HG02973 (cell line): ENCODE results near the gene MAGEA9B.
"Not testable (repeated sequence)": the region's sequence is repeated elsewhere in the genome, so short reads cannot be mapped to it uniquely, and the experiment has no call there.

ENCODE experiments used
- ATAC-seq: cut with Tn5 transposase; IDR thresholded peaks from one replicate; pipeline ENCODE4 v1.9.1; 2021; ENCODE audit warnings: moderate library complexity; ENCODE audit not compliant: unreplicated experiment

Gene MAGEA9B

DNA sequence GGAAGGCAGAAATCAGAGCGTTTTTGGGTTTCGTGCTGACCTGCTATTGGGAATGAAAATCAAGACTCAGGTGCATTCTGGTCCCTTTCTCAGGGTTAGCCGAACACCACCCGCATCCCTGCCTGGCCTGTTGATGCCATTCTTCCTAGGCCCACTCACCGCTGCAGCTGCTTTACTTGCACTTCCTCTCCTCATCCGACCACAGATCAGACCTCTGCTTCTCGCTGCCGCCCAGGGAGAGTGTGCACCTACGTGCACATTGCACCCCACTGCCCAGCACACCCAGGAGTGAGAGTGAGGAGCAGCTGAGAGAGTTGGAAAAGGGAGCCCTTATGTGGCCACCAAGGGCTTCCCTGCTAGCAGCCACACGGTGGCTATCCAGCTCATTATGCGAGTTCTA, 49.8 kb downstream of the MAGEA9B start:
- ATAC-seq = not testable (repeated sequence)

DNA sequence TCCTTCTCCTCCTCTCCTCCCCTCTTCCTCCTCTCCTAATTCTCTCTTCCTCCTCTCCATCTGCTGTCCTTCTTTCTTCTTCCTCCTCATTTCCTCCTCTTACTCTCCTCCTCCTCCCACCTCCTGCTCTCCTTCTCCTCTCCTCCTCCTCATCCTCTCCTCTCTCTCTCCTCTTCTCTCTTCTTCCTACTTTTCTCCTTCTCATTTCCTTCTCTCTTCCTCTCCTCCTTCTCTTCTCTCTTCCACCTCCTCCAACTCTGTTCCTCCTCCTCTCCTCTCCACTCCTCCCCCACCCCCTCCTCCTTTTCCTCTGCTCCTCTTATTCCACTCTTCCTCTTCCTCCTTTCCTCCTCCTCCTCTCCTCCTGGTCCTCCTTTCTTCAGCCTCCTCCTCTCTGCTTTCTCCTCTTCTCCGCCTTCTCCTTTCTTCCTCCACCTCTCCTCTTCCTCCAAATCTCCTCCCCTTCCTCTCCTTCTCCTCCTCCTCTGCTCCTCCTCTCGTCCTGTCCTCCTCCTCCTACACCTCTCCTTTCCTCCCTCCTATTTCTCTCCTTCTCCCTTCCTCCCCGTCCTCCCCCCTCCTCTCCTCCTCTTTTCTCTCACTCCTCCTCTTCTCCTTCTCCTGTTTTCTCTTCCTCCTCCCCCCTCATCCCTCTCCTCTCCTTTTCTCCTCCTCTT, 52.2 kb downstream of the MAGEA9B start:
- ATAC-seq = not testable (repeated sequence)

DNA sequence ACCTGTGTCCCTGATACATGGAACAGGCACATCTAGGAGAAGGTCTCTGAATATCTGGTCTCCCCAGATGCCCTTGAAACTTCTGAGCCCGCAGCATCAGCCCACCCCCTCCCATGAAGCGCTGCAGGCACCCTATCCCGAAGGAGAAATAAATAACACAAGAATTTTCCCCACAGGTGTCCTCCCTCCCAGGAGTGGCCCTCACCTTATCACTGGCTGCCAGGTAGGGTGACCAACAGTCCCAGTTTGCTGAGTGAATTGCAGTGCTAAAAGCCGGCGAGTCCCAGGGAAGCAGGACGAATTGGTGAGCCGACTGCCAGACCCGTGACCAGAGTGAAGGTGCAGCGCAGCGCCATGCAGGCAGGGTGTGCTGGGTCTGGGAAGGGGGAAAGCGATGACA, 53.3 kb downstream of the MAGEA9B start:
- ATAC-seq = not testable (repeated sequence)

DNA sequence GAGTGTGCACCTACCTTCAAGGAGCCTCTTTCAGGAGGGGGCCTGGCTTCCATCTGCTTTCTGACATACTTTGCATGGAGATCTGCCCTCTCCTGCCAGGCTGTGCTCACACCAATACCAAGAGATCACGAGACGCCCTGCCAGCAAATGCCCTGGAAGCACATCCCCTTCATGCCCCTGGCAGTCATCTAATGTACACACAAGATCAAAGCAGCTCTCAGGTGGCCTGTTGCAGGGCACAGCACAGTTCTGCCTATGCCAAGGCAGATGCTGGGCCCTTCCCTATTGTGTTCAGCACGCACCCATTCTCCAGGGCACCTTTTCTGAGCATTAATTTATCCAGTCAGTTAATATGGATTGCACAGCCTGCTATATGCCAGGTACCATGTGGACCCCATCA, 54.4 kb downstream of the MAGEA9B start:
- ATAC-seq = not testable (repeated sequence)
